ENCODE measurements around the gene INHBB. TPM values are rescaled to one million over a fixed set of nuclear protein-coding genes. Genes with fewer than 3 reads are reported as not detected.

INHBB gene
- total RNA-seq, 4 donors from 2014 or later: 0.20 to 1.1 (median 0.41) TPM; not detected in 1

GRCh38 chr2:120348737-120349439 lies 3.0 kb downstream of the INHBB start:
- Histone ChIP-seq H3K36me3 (no peaks in the 10 kb centered on the region), H3K4me3 (no peak overlapping the region), H3K27me3 (peaks cover 61% of the 10 kb centered on the region), H3K9me3 (no peaks in the 10 kb centered on the region), H3K27ac (no peak overlapping the region), H3K4me1 (peaks cover 3 to 28% (median 23%) of the 10 kb centered on the region in 4 donors)
- intact Hi-C loops (cut with DNase I; ENCODE audit: low total_unique reads): no loop called here
- TF ChIP-seq POLR2A (IDR thresholded peaks at IDR 0.05) (no peak), EP300 (IDR thresholded peaks at IDR 0.05; ENCODE audit: low read depth) (no peak), POLR2AphosphoS5 (IDR thresholded peaks at IDR 0.05) (no peak), CTCF (IDR thresholded peaks at IDR 0.05) (no peak)
- DNase-seq: no peak
- 71% methylated on average over 27 of the region's 27 CpGs; no CpG with 5 or more reads in 1 of the 2 donors for WGBS, 2 donors (ENCODE audit: low coverage in 1 of 2)
- in situ Hi-C loops (cut with MboI; ENCODE audit: low pct_ligation_motif_present in 1 of 4, low pct_unique_long_range_greater_than_20kb in 1 of 4, low sequenced_read_pairs in 3 of 4): loop anchor here in 2 of 4 donors (10.0 kb wide), 2 partner anchors 326 to 336 kb away; no protein-coding TSS in a partner anchor

GRCh38 chr2:120349440-120349921 lies 3.5 kb downstream of the INHBB start:
- no peak overlapping the region for H3K27ac ChIP-seq
- H3K4me3 ChIP-seq: no peak overlapping the region
- TF ChIP-seq CTCF (IDR thresholded peaks at IDR 0.05) (no peak), EP300 (IDR thresholded peaks at IDR 0.05; ENCODE audit: low read depth) (no peak), POLR2A (IDR thresholded peaks at IDR 0.05) (no peak), POLR2AphosphoS5 (IDR thresholded peaks at IDR 0.05) (no peak)
- H3K27me3 ChIP-seq: peaks cover 55% of the 10 kb centered on the region
- H3K9me3 ChIP-seq: no peaks in the 10 kb centered on the region
- H3K36me3 ChIP-seq: no peaks in the 10 kb centered on the region
- H3K4me1 ChIP-seq: peaks cover 3 to 22% (median 17%) of the 10 kb centered on the region in 4 donors
- 85 to 89% methylated on average over 8 to 30 of the region's 31 CpGs for WGBS, 2 donors (ENCODE audit: low coverage in 1 of 2)
- no peak for DNase-seq
- intact Hi-C loops (cut with DNase I; ENCODE audit: low total_unique reads): no loop called here
- in situ Hi-C loops (cut with MboI; ENCODE audit: low pct_ligation_motif_present in 1 of 4, low pct_unique_long_range_greater_than_20kb in 1 of 4, low sequenced_read_pairs in 3 of 4): loop anchor here in 2 of 4 donors (10.0 kb wide), 2 partner anchors 325 to 335 kb away; no protein-coding TSS in a partner anchor

GRCh38 chr2:120350080-120350479 lies 4.1 kb downstream of the INHBB start:
- no peak for DNase-seq
- Histone ChIP-seq H3K27me3 (peaks cover 49% of the 10 kb centered on the region), H3K36me3 (no peaks in the 10 kb centered on the region), H3K27ac (no peak overlapping the region), H3K4me3 (no peak overlapping the region), H3K9me3 (no peaks in the 10 kb centered on the region), H3K4me1 (peaks cover 0 to 16% (median 11%) of the 10 kb centered on the region in 4 donors)
- in situ Hi-C loops (cut with MboI; ENCODE audit: low pct_ligation_motif_present in 1 of 4, low pct_unique_long_range_greater_than_20kb in 1 of 4, low sequenced_read_pairs in 3 of 4): no loop called here
- TF ChIP-seq POLR2AphosphoS5 (IDR thresholded peaks at IDR 0.05): no peak
- TF ChIP-seq POLR2A (IDR thresholded peaks at IDR 0.05): no peak
- WGBS, 2 donors (ENCODE audit: low coverage in 1 of 2): 66 to 72% methylated on average over 15 to 17 of the region's 17 CpGs
- intact Hi-C loops (cut with DNase I; ENCODE audit: low total_unique reads): no loop called here

- Histone ChIP-seq H3K4me1 (peaks cover 0 to 15% (median 10%) of the 10 kb centered on the region in 4 donors), H3K9me3 (no peaks in the 10 kb centered on the region), H3K27me3 (peaks cover 43% of the 10 kb centered on the region), H3K4me3 (no peak overlapping the region), H3K27ac (no peak overlapping the region), H3K36me3 (no peaks in the 10 kb centered on the region)
- intact Hi-C loops (cut with DNase I; ENCODE audit: low total_unique reads) (no loop called here), in situ Hi-C loops (cut with MboI; ENCODE audit: low pct_ligation_motif_present in 1 of 4, low pct_unique_long_range_greater_than_20kb in 1 of 4, low sequenced_read_pairs in 3 of 4) (no loop called here)
- TF ChIP-seq POLR2AphosphoS5 (IDR thresholded peaks at IDR 0.05) (no peak), EP300 (IDR thresholded peaks at IDR 0.05; ENCODE audit: low read depth) (no peak), POLR2A (IDR thresholded peaks at IDR 0.05) (no peak), CTCF (IDR thresholded peaks at IDR 0.05) (no peak)
- 86 to 87% methylated on average over 5 to 23 of the region's 23 CpGs for WGBS, 2 donors (ENCODE audit: low coverage in 1 of 2)
- DNase-seq: no peak
Measured at GRCh38 chr2:120350801-120351320, 4.9 kb downstream of the INHBB start.

All from transverse colon (tissue), 4 donors.